ENCODE data around the gene PANX1.

- TF ChIP-seq EZH2phosphoT487 (IDR thresholded peaks at IDR 0.05; ENCODE audit: low read depth): no peak
- no peak for TF ChIP-seq CTCF (IDR thresholded peaks at IDR 0.05; ENCODE audit: low read depth, low read length)
Observed at GRCh38 chr11:94089341-94089740, 39.3 kb upstream of the PANX1 start.
